ENCODE measurements around the gene TMEM258.

Gene TMEM258

GRCh38 chr11:61794579-61794978, 2.2 kb upstream of the TMEM258 start:
- DNase-seq = no peak

- no peak for DNase-seq
These were observed 1.4 kb upstream of the TMEM258 start for GRCh38 chr11:61793829-61794204.

DNA sequence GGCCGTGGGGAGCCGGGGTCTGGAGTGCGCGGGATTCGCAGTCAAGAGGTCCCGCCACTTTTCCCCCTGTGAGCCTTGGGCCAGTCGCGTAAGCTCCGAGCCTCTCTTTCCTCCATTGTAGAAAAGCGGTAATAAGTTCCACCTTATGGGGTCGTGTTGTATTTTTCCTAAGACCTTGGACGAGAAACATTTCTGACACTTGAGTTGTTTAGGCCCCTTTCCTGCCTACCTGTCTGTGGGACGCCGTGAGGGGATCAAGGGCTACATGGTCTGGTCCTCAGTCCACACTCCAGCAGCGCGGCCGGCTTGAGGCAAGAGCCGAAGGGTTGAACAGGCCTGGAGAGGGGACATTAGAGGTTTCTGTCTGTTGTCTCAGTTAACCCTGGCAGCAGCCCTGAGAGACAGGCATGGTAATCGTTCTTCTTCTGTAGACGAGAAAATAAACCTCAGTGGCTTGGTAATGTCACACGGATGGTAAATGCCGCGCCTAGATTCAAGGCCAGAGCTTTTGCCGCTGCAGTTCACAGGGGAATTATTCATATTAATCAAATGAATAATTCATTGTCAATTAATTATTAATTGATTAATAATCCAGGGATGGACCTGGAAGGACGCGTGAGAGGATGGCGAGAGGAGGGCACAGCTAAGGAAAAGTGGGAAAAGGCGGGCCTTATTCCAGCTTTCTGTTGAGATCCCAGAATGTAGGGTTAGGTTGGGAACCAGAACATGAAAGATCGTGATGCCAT, 857 bp upstream of the TMEM258 start:
- DNase-seq = no peak

DNA sequence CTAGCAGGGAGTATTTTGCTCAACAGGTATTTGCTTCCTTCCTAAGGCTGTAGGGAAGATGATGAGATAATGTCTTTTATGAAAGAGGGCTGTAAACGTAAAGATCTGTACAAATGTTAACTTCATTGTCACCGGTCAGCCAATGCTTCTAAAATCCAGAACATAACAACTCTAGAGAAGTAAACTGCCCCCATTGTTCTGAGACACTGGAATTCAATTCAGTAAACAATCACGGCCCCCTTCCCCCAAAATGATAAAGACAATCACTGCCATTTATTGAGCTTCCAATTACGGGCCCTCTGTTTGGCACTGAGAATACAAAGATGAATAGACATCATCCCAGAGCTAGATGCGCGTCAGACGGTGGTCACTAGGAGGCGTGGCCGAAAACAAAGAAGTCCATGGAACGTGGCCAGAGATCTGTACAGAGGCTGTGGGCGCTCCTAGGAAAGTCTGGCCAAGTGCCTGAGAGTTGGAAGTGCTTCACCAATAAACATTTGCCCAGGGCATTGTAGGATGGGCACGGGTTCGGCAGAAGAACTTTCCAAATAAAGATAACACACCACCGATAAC, 576 bp downstream of the TMEM258 start:
- DNase-seq = peak; percentile 85

GRCh38 chr11:61787928-61788491, 4.4 kb downstream of the TMEM258 start:
- DNase-seq = no peak

- DNase-seq = no peak
These were observed 6.5 kb downstream of the TMEM258 start for GRCh38 chr11:61785837-61786402.

- DNase-seq = no peak
These were observed 7.9 kb downstream of the TMEM258 start for GRCh38 chr11:61784506-61784805.

DNA sequence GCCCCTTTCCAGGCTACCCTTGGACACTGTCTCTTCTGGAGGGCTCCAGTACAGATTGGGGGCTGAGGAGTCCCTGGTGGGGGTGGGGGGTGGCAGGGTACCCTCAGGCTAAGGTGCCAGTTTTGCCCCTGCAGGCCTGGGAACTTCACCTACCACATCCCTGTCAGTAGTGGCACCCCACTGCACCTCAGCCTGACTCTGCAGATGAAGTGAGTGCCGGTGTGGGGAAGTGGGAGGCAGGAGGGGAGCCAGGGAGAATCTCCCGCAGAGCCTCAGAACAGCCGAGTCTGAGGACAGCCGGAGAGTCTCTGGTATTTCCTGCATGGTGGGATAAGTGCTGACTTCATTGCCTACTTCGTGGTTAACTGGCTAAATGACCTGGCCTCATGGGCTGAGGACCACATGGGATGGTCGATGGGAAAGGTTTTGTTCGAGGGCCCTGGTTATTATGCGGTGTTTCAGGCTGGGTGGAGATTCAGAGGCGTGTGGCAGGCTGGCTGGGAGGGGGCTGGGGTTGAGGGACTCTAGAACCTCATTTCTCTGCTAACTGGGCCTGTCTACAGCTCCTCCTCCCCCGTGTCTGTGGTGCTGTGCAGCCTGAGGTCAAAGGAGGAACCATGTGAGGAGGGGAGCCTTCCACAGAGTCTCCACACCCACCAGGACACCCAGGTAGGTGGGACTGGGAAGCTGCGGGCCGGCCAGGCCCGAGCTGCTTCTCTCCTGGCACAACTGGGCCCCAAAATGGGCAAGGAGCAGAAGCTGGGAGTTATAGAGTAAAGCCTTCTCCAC, 8.5 kb downstream of the TMEM258 start:
- DNase-seq = no peak

GRCh38 chr11:61782841-61783240, 9.6 kb downstream of the TMEM258 start:
- no peak for DNase-seq

DNA sequence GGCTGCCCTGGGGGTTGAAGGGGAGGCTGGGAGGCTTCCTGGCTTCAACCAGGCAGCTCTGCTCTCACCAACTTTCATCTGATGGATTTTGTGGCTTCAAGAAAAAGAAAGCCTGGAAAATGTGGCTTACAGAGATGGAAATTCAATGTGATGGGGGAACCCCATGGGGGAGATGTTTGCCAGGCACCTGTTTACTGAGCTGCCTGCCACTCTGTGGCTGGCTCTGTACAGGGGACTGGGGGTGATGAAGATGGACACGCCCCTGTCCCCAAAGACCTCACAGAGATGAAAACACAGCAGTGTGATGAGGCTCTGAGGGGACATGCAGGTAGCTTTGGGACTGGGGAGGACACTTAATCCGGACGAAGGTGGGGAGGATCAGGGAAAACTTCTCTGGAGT, 10.1 kb downstream of the TMEM258 start:
- DNase-seq = no peak

DNA sequence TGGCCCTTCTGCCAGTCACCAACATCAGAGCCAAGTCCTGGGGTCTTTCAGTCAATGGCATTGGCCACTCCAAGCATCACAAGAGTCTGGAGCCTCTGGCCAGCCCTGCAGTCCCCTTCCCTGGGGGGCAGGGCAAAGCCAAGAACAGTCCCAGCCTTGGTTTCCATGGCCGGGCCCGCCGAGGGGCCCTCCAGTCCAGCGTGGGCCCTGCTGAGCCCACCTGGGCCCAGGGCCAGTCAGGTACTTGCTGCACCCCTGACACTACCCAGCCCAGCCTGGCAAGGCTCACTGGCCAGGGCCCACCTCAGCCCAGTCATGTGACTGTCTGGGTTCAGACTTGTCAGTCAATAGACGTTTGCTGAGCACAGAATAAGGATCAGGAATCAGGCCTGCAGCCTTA, 10.8 kb downstream of the TMEM258 start:
- no peak for DNase-seq

- no peak for DNase-seq
These were observed 11.7 kb downstream of the TMEM258 start for GRCh38 chr11:61780581-61781162.

- DNase-seq = no peak
These were observed 12.5 kb downstream of the TMEM258 start for GRCh38 chr11:61779666-61780525.

- DNase-seq = no peak
These were observed 13.3 kb downstream of the TMEM258 start for GRCh38 chr11:61778920-61779650.

GRCh38 chr11:61778357-61778886, 14.0 kb downstream of the TMEM258 start:
- DNase-seq = no peak

DNA sequence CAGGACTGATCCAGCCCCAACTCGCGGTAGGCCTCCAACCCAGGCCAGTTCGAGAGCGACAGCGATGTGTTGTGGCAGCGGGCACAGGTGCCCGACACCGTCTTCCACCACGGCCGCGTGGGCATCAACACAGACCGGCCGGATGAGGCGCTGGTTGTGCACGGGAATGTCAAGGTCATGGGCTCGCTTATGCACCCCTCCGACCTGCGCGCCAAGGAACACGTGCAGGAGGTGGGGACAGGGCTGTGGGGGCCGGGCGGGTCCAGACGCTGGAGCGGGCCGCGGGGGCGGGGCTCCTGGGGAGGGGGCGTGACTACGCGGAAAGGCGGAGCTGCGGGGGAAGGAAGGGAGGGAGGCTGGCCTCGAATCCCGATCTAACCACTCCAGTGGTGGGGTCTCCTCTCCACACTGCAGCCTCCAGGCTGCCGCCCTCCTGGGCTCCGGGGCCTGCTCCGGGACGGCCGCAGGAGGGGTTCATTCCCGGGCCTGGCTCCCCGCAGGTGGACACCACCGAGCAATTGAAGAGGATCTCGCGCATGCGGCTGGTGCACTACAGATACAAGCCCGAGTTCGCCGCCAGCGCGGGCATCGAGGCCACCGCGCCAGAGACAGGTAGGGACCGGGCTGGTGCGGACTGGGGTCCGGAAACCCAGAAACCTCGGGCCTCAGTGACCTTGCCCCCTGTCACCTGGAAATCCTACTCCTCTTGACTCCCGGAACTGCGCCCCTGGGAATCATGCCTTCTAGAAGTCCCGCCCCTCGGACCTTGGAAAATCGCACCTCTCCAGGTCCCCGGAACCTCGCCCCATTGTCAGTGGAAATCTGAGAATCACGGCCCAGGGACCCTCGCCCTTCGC, 14.9 kb downstream of the TMEM258 start:
- no peak for DNase-seq

GRCh38 chr11:61776561-61777075, 15.8 kb downstream of the TMEM258 start:
- DNase-seq = peak; percentile 18

GRCh38 chr11:61775606-61776554, 16.5 kb downstream of the TMEM258 start:
- no peak for DNase-seq

- no peak for DNase-seq
These were observed 17.3 kb downstream of the TMEM258 start for GRCh38 chr11:61775106-61775505.
